ENCODE data around the gene PLEKHA6. TPM values are rescaled to one million over a fixed set of nuclear protein-coding genes. Genes with fewer than 3 reads are reported as not detected.

PLEKHA6 gene
- total and polyA plus RNA-seq, 2 donors (not counting 1 experiment from before 2014, with no cell fraction given) = 0.31 to 0.47 TPM

DNA sequence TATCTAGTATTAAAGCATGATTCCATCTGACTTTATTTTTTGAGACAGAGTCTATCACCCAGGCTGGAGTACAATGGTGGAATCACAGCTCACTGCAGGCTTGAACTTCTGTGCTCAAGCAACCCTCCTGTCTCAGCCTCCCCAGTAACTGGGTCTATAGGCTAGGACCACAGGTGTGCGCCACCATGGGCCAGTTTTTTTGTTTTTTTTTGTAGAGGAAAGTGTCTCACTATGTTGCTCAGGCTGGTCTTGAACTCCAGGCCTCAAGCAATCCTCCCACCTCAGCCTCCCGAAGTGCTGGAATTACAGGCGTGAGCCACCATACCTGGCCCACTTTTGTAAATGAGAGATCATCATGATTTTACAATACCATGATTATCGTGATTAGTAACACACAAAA, 42.7 kb upstream of the PLEKHA6 start:
- intact Hi-C loops (cut with micrococcal nuclease) = no loop called here
- Histone ChIP-seq H3K79me2 (ENCODE audit: control insufficient read depth, insufficient read depth, low read length) (peaks cover 41% of the 10 kb centered on the region), H3K4me1 (ENCODE audit: control insufficient read depth in 2 of 2, insufficient read depth in 2 of 2, low read length in 2 of 2) (peaks cover 9 to 14% of the 10 kb centered on the region in 2 donors), H3K27me3 (replicated peaks in 1 of 4; ENCODE audit: control extremely low read depth in 1 of 4, control insufficient read depth in 3 of 4, insufficient read depth in 4 of 4, low read length in 3 of 4) (no peaks in the 10 kb centered on the region), H3K36me3 (replicated peaks in 1 of 2; ENCODE audit: control extremely low read depth in 1 of 2, control insufficient read depth in 1 of 2, extremely low read depth in 1 of 2, insufficient read depth in 2 of 2, low read length in 1 of 2) (peaks cover 18 to 58% of the 10 kb centered on the region in 2 experiments), H3K4me3 (ENCODE audit: control extremely low read depth in 1 of 5, extremely low read depth in 1 of 5, insufficient read depth in 1 of 5, low read depth in 2 of 5, low read length in 4 of 5) (no peak overlapping the region), H3K9ac (ENCODE audit: low read length) (no peak overlapping the region), H3K27ac (ENCODE audit: low read length in 2 of 2) (no peak overlapping the region), H2AFZ (ENCODE audit: insufficient read depth, low read depth, low read length, poor library complexity, severe bottlenecking) (no peak overlapping the region), H3K4me2 (replicated peaks; ENCODE audit: low read depth, low read length, poor library complexity, severe bottlenecking) (no peak overlapping the region), H4K20me1 (ENCODE audit: control insufficient read depth, insufficient read depth, low read length, poor library complexity, severe bottlenecking) (peaks cover 49% of the 10 kb centered on the region), H3K9me3 (ENCODE audit: control extremely low read depth in 1 of 3, control insufficient read depth in 2 of 3, insufficient read depth in 1 of 3, low read length in 2 of 3) (no peaks in the 10 kb centered on the region)
- H3K9me3 Mint-ChIP-seq (ENCODE audit: insufficient read depth) = no peaks in the 10 kb centered on the region
- H3K27me3 Mint-ChIP-seq = no peaks in the 10 kb centered on the region
- H3K4me1 Mint-ChIP-seq = peaks cover 26% of the 10 kb centered on the region
- DNase-seq (no peak), ATAC-seq (ENCODE audit: low read depth) (no peak)
- no peak overlapping the region for H3K27ac Mint-ChIP-seq
- TF ChIP-seq CTCF (IDR thresholded peaks at IDR 0.05) (no peak), EZH2 (IDR thresholded peaks at IDR 0.05; ENCODE audit: borderline replicate concordance, insufficient read depth, low read depth, low read length, poor library complexity, severe bottlenecking) (no peak)
- ChIA-PET CTCF (interaction anchor here (0.7 kb wide), 1 partner anchor 111 kb away, joined by 3 read pairs; no protein-coding TSS in a partner anchor), POLR2A (no interaction called here)
- H3K4me3 Mint-ChIP-seq = no peak overlapping the region
- 100% methylated on average over 2 of the region's 4 CpGs for WGBS (ENCODE audit: insufficient coverage)

DNA sequence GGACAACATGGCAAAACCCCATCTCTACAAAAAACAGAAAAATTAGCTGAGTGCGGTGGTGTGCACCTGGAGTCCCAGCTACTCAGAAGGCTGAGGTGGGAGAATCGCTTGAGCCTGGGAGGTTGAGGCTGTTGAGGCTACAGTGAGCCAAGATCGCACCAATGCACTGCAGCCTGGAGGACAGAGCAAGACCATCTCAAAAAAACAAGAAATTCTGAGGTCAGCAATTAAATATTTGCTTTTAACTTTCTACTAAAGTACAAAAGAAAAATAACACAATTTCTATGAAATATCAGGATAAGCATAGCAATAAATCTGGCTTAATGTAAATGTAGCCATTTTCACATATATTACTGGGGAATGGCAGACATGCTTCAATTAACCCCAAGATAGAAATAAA, 42.0 kb upstream of the PLEKHA6 start:
- POLR2A ChIA-PET = no interaction called here
- no peaks in the 10 kb centered on the region for H3K9me3 Mint-ChIP-seq (ENCODE audit: insufficient read depth)
- ATAC-seq (ENCODE audit: low read depth) = no peak
- Histone ChIP-seq H3K27ac (ENCODE audit: low read length in 2 of 2) (no peak overlapping the region), H3K4me1 (ENCODE audit: control insufficient read depth in 2 of 2, insufficient read depth in 2 of 2, low read length in 2 of 2) (peaks cover 5 to 14% of the 10 kb centered on the region in 2 donors), H3K9me3 (ENCODE audit: control extremely low read depth in 1 of 3, control insufficient read depth in 2 of 3, insufficient read depth in 1 of 3, low read length in 2 of 3) (no peaks in the 10 kb centered on the region), H3K4me2 (replicated peaks; ENCODE audit: low read depth, low read length, poor library complexity, severe bottlenecking) (no peak overlapping the region), H4K20me1 (ENCODE audit: control insufficient read depth, insufficient read depth, low read length, poor library complexity, severe bottlenecking) (peaks cover 43% of the 10 kb centered on the region), H3K27me3 (replicated peaks in 1 of 4; ENCODE audit: control extremely low read depth in 1 of 4, control insufficient read depth in 3 of 4, insufficient read depth in 4 of 4, low read length in 3 of 4) (no peaks in the 10 kb centered on the region), H2AFZ (ENCODE audit: insufficient read depth, low read depth, low read length, poor library complexity, severe bottlenecking) (no peak overlapping the region), H3K4me3 (ENCODE audit: control extremely low read depth in 1 of 5, extremely low read depth in 1 of 5, insufficient read depth in 1 of 5, low read depth in 2 of 5, low read length in 4 of 5) (no peak overlapping the region), H3K9ac (ENCODE audit: low read length) (no peak overlapping the region), H3K79me2 (ENCODE audit: control insufficient read depth, insufficient read depth, low read length) (peaks cover 35% of the 10 kb centered on the region), H3K36me3 (replicated peaks in 1 of 2; ENCODE audit: control extremely low read depth in 1 of 2, control insufficient read depth in 1 of 2, extremely low read depth in 1 of 2, insufficient read depth in 2 of 2, low read length in 1 of 2) (peaks cover 18 to 58% of the 10 kb centered on the region in 2 experiments)
- intact Hi-C loops (cut with micrococcal nuclease) = no loop called here
- CTCF ChIA-PET = interaction anchor here (0.7 to 1.3 kb wide), 3 partner anchors 29 to 238 kb away, joined by 3 to 5 read pairs (median 3); no protein-coding TSS in a partner anchor
- no peak overlapping the region for H3K4me3 Mint-ChIP-seq
- peaks cover 22% of the 10 kb centered on the region for H3K4me1 Mint-ChIP-seq
- H3K27me3 Mint-ChIP-seq = no peaks in the 10 kb centered on the region
- DNase-seq = no peak
- no CpG with 5 or more reads among the region's 3 CpGs for WGBS (ENCODE audit: insufficient coverage)
- TF ChIP-seq CTCF (IDR thresholded peaks at IDR 0.05) = no peak
- no peak for TF ChIP-seq EZH2 (IDR thresholded peaks at IDR 0.05; ENCODE audit: borderline replicate concordance, insufficient read depth, low read depth, low read length, poor library complexity, severe bottlenecking)
- H3K27ac Mint-ChIP-seq = no peak overlapping the region
